HepG2 (cell line): Measurements from ENCODE around the gene MIF4GD. TPM values are rescaled to one million over a fixed set of nuclear protein-coding genes. Genes with fewer than 3 reads are reported as not detected.

ENCODE experiments used
- DR1 ChIP-seq: sonication (generic); formaldehyde crosslinking; IDR thresholded peaks from 2 replicates; pipeline ENCODE4 v1.8.0; 2021; ENCODE audit warnings: mild to moderate bottlenecking, missing genetic modification reagents, inconsistent platforms
- ZBTB40 ChIP-seq, 2 experiments: fragments of 450-650 bp in 1 of 2; sonication (generic) in 1 of 2; formaldehyde crosslinking in 1 of 2; IDR thresholded peaks; 2 replicates each; pipeline versions ENCODE4 v1.6.1 to v1.8.0; 2016 to 2022; ENCODE audit warnings: antibody characterized with exemption in 1 of 2, mild to moderate bottlenecking in 1 of 2, missing genetic modification reagents in 1 of 2
- polyA plus RNA-seq, 8 experiments: library from polyadenylated mRNA; depleted of rRNA in 3 of 8; stranded (reverse) in 7 of 8; unstranded in 1 of 8; fragments of >200 nt; fragmentation: Illumina TruSeq in 4 of 8; extraction: Trizol in 4 of 8; gene quantifications; 2 replicates each; pipeline versions ENCODE4 v1.2.1 to v1.2.3, GENCODE V29; 2011 to 2016; ENCODE audit warnings: low read depth in 4 of 8, missing spikeins in 1 of 8, mixed read lengths in 1 of 8; ENCODE audit not compliant: insufficient read depth in 1 of 8
- total RNA-seq, 5 experiments: library from RNA; depleted of rRNA; stranded (reverse); fragments of >200 nt; fragmentation: Illumina TruSeq; extraction: Trizol; gene quantifications; 2 replicates each; pipeline ENCODE4 v1.2.3, GENCODE V29; 2016; ENCODE audit warnings: low read depth in 1 of 5

The MIF4GD gene
- total and polyA plus RNA-seq, 2 of the 13 experiments (the other 11 are each of a cell fraction or from before 2014, with no cell fraction given): 14.0 to 28.0 TPM

- TF ChIP-seq ZBTB40 (IDR thresholded peaks at IDR 0.05) (no peak), ZBTB40 (CRISPR knock-in tag; IDR thresholded peaks at IDR 0.05) (no peak), DR1 (no peak)
Observed at GRCh38 chr17:75238684-75239191, 32.3 kb downstream of the MIF4GD start (continued).
